IMR-90 (cell line): ENCODE data around the gene NCOR1. TPM values are rescaled to one million over a fixed set of nuclear protein-coding genes. Genes with fewer than 3 reads are reported as not detected.

ENCODE experiments used
- ATAC-seq: fragments of 200-7000 bp; cut with Tn5 transposase; 2 replicates; pipeline ENCODE4 v1.9.1; 2020; ENCODE audit warnings: low read depth, mild to moderate bottlenecking, moderate library complexity
- BruUV-seq: library from RNA; stranded (reverse); fragments of 400-500 nt; replicated peaks from 2 replicates; lab custom pipeline; 2021; lab: Mats Ljungman, UMichigan
- CTCF ChIA-PET: fragments of 300-600 bp; formaldehyde crosslinking; extraction: SDS; loops from one replicate; lab custom pipeline; 2021; ENCODE audit warnings: antibody characterized with exemption; lab: Yijun Ruan, JAX
- POLR2A ChIA-PET: fragments of 300-600 bp; sonication (Branson Sonifier 250); formaldehyde crosslinking; loops from one replicate; lab custom pipeline; 2022; ENCODE audit warnings: antibody characterized with exemption; ENCODE audit not compliant: unreplicated experiment; lab: Charles Lee
- DNase-seq: peaks from one replicate; pipeline ENCODE4 v3.0.0; 2013
- H2AFZ ChIP-seq: replicated peaks from 2 replicates; pipeline ENCODE3; 2013; ENCODE audit warnings: low read length, mild to moderate bottlenecking; ENCODE audit not compliant: poor library complexity
- H2AK5ac ChIP-seq: 2 replicates; pipeline ENCODE4 v1.6.1; 2013; ENCODE audit warnings: low read depth, low read length, inconsistent platforms
- H2AK9ac ChIP-seq: replicated peaks from 2 replicates; pipeline ENCODE3; 2013; ENCODE audit warnings: mild to moderate bottlenecking, low read depth, low read length, moderate library complexity; ENCODE audit not compliant: poor library complexity
- H2BK120ac ChIP-seq: 2 replicates; pipeline ENCODE4 v1.6.1; 2013; ENCODE audit warnings: low read depth, low read length, inconsistent platforms
- H2BK15ac ChIP-seq: 3 replicates; pipeline ENCODE4 v1.6.1; 2013; ENCODE audit warnings: low read depth, low read length, inconsistent platforms
- H2BK20ac ChIP-seq: 2 replicates; pipeline ENCODE4 v1.6.1; 2013; ENCODE audit warnings: low read depth, mild to moderate bottlenecking, inconsistent platforms, low read length, moderate library complexity
- H2BK5ac ChIP-seq: 2 replicates; pipeline ENCODE4 v1.6.1; 2013; ENCODE audit warnings: mild to moderate bottlenecking, low read depth, low read length, inconsistent platforms; ENCODE audit not compliant: poor library complexity, severe bottlenecking
- H3K14ac ChIP-seq: replicated peaks from 2 replicates; pipeline ENCODE4 v1.6.1; 2013; ENCODE audit warnings: low read depth, low read length, inconsistent platforms
- H3K18ac ChIP-seq: 2 replicates; pipeline ENCODE4 v1.6.1; 2013; ENCODE audit warnings: low read depth, low read length, control low read depth
- H3K23ac ChIP-seq: 2 replicates; pipeline ENCODE4 v1.6.1; 2013; ENCODE audit warnings: low read depth, low read length, inconsistent platforms
- H3K27ac ChIP-seq: 2 replicates; pipeline ENCODE4 v1.5.1; 2013; ENCODE audit warnings: mild to moderate bottlenecking, control low read depth, low read length; ENCODE audit not compliant: insufficient read depth
- H3K27me3 ChIP-seq: 2 replicates; pipeline ENCODE4 v1.6.1; 2013; ENCODE audit warnings: low read length; ENCODE audit not compliant: control insufficient read depth, insufficient read depth
- H3K36me3 ChIP-seq: 2 replicates; pipeline ENCODE4 v1.6.1; 2013; ENCODE audit warnings: low read length, mixed read lengths; ENCODE audit not compliant: control insufficient read depth, insufficient read depth
- H3K4ac ChIP-seq: 2 replicates; pipeline ENCODE4 v1.6.1; 2013; ENCODE audit warnings: low read depth, low read length, inconsistent platforms
- H3K4me1 ChIP-seq: 2 replicates; pipeline ENCODE4 v1.6.1; 2013; ENCODE audit warnings: low read length, mixed read lengths; ENCODE audit not compliant: control insufficient read depth, insufficient read depth
- H3K4me2 ChIP-seq: 2 replicates; pipeline ENCODE4 v1.6.1; 2013; ENCODE audit warnings: low read depth, mild to moderate bottlenecking, control low read depth, low read length, moderate library complexity
- H3K4me3 ChIP-seq: 2 replicates; pipeline ENCODE4 v1.5.1; 2013; ENCODE audit warnings: low read depth, mild to moderate bottlenecking, control low read depth, low read length, moderate library complexity; ENCODE audit not compliant: insufficient read depth
- H3K56ac ChIP-seq: 2 replicates; pipeline ENCODE4 v1.6.1; 2013; ENCODE audit warnings: low read length, inconsistent platforms; ENCODE audit not compliant: insufficient read depth; ENCODE audit errors: extremely low read depth
- H3K79me1 ChIP-seq, 2 experiments: 2 replicates each; pipeline ENCODE4 v1.6.1; 2013; ENCODE audit warnings: low read length in 2 of 2, inconsistent platforms in 1 of 2, low read depth in 1 of 2
- H3K9ac ChIP-seq: 2 replicates; pipeline ENCODE4 v1.6.1; 2013; ENCODE audit warnings: low read depth, low read length, control low read depth
- H3K9me1 ChIP-seq: 2 replicates; pipeline ENCODE4 v1.6.1; 2013; ENCODE audit warnings: low read length, inconsistent platforms; ENCODE audit not compliant: insufficient read depth
- H3K9me3 ChIP-seq: 2 replicates; pipeline ENCODE4 v1.6.1; 2013; ENCODE audit warnings: low read length; ENCODE audit not compliant: control insufficient read depth, insufficient read depth
- H4K20me1 ChIP-seq: 2 replicates; pipeline ENCODE4 v1.6.1; 2013; ENCODE audit warnings: low read length, inconsistent platforms; ENCODE audit not compliant: insufficient read depth
- H4K5ac ChIP-seq: 2 replicates; pipeline ENCODE4 v1.6.1; 2013; ENCODE audit warnings: mild to moderate bottlenecking, low read depth, low read length, control low read depth
- H4K8ac ChIP-seq, 2 experiments: 2 replicates each; pipeline ENCODE4 v1.6.1; 2013; ENCODE audit warnings: low read depth in 2 of 2, low read length in 2 of 2, control low read depth in 1 of 2, inconsistent platforms in 1 of 2
- H4K91ac ChIP-seq: 2 replicates; pipeline ENCODE4 v1.6.1; 2013; ENCODE audit warnings: low read depth, low read length, inconsistent platforms; ENCODE audit not compliant: insufficient read depth
- BHLHE40 ChIP-seq: fragments of 150-350 bp; IDR thresholded peaks from 2 replicates; pipeline ENCODE4 v1.6.1; 2016; ENCODE audit warnings: mild to moderate bottlenecking, low read depth, low read length
- CHD1 ChIP-seq: IDR thresholded peaks from 2 replicates; pipeline ENCODE4 v1.6.1; 2012; ENCODE audit warnings: low read depth, low read length, improper control_type of control experiment
- MXI1 ChIP-seq: IDR thresholded peaks from 2 replicates; pipeline ENCODE4 v1.6.1; 2012; ENCODE audit warnings: low read depth, mild to moderate bottlenecking, low read length, moderate library complexity, borderline replicate concordance
- NFE2L2 ChIP-seq: fragments of 150-350 bp; IDR thresholded peaks from 2 replicates; pipeline ENCODE4 v1.6.1; 2016; ENCODE audit warnings: low read depth, mild to moderate bottlenecking, low read length
- POLR2A ChIP-seq: IDR thresholded peaks from 2 replicates; pipeline ENCODE4 v1.6.1; 2012; ENCODE audit warnings: mild to moderate bottlenecking, low read depth, low read length
- RAD21 ChIP-seq: IDR thresholded peaks from 2 replicates; pipeline ENCODE4 v1.6.1; 2012; ENCODE audit warnings: low read length, improper control_type of control experiment
- RCOR1 ChIP-seq: IDR thresholded peaks from 2 replicates; pipeline ENCODE4 v1.6.1; 2012; ENCODE audit warnings: mild to moderate bottlenecking, low read length, improper control_type of control experiment; ENCODE audit not compliant: insufficient replicate concordance
- RFX5 ChIP-seq: IDR thresholded peaks from 2 replicates; pipeline ENCODE4 v1.8.0; 2012; ENCODE audit warnings: low read depth, mild to moderate bottlenecking, low read length, moderate library complexity
- SMC3 ChIP-seq: fragments of 150-350 bp; IDR thresholded peaks from 2 replicates; pipeline ENCODE4 v1.6.1; 2016; ENCODE audit warnings: low read depth, mild to moderate bottlenecking, antibody characterized with exemption, low read length, moderate library complexity
- dilution Hi-C: fragments of 300-500 bp; cut with HindIII; formaldehyde crosslinking; loops from one replicate; pipeline ENCODE4 v1.14.3; 2018; ENCODE audit warnings: low sequenced_read_pairs; ENCODE audit not compliant: unreplicated experiment
- in situ Hi-C: fragments of 300-500 bp; cut with MboI; formaldehyde crosslinking; loops from 3 replicates; pipeline ENCODE4 v1.14.3; 2019; ENCODE audit warnings: low sequenced_read_pairs, inconsistent platforms, mixed read lengths
- intact Hi-C: fragments of 100-400 bp; cut with micrococcal nuclease; formaldehyde crosslinking; loops from 2 replicates; pipeline ENCODE4 v1.10.0; 2022
- polyA plus RNA-seq, 3 experiments: library from polyadenylated mRNA; depleted of rRNA; stranded (reverse); fragments of >200 nt; gene quantifications; 2 replicates each; pipeline ENCODE4 v1.2.3, GENCODE V29; 2012; ENCODE audit warnings: low replicate concordance in 1 of 3
- total RNA-seq: library from RNA; depleted of rRNA; stranded (reverse); fragments of >200 nt; gene quantifications from 2 replicates; pipeline ENCODE4 v1.2.3, GENCODE V29; 2012
- TF ChIP-seq, protein P1 (sequence below): conservative IDR thresholded peaks from 2 replicates; pipeline ENCODE4 v1.5.1; 2012; ENCODE audit warnings: mild to moderate bottlenecking, low read depth, low read length, improper control_type of control experiment
- TF ChIP-seq, protein P2 (sequence below): fragments of 150-350 bp; IDR thresholded peaks from 2 replicates; pipeline ENCODE4 v1.6.1; 2016; ENCODE audit warnings: low read depth, mild to moderate bottlenecking, low read length, moderate library complexity, borderline replicate concordance

Gene NCOR1
- total and polyA plus RNA-seq, 2 of the 4 experiments (the other 2 are of a cell fraction) = 54.5 to 80.3 TPM

DNA sequence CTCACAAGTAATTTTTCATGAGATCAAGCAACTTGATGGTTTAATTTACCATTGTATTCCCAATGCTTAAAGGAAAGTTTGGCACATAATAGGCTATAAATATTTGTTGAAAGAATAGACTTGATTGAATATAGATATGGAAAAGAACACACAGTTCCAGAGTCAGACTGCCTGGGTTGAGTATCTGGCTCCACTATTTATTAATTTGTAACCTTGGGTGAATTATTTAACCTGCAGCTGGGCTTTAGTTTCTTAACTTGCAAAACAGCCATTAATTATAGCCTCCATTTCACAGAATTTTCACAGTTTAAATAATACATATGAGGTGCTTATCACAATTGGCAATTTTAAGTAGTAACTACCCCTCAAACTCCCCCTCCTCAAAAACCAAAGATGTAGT, 73.6 kb downstream of the NCOR1 start:
- H2BK5ac ChIP-seq = no peak overlapping the region
- no peak overlapping the region for H2BK20ac ChIP-seq
- H4K5ac ChIP-seq = no peak overlapping the region
- POLR2A ChIA-PET = no interaction called here
- no peak overlapping the region for H3K18ac ChIP-seq
- H2AK5ac ChIP-seq = no peak overlapping the region
- no peak overlapping the region for H3K14ac ChIP-seq
- no peak overlapping the region for H3K4me2 ChIP-seq
- no peak overlapping the region for H3K56ac ChIP-seq
- H3K27ac ChIP-seq = no peak overlapping the region
- no peak overlapping the region for H4K91ac ChIP-seq
- H3K79me1 ChIP-seq = peaks cover 11% of the 10 kb centered on the region in 2 experiments; a peak in 2 of 4 replicates
- no peak overlapping the region for H3K4ac ChIP-seq
- CTCF ChIA-PET = no interaction called here
- no peak overlapping the region for H4K8ac ChIP-seq
- no peak overlapping the region for H2AFZ ChIP-seq
- DNase-seq = no peak
- H3K27me3 ChIP-seq = no peaks in the 10 kb centered on the region
- intact Hi-C loops = no loop called here
- H3K36me3 ChIP-seq = peaks cover 26% of the 10 kb centered on the region
- H3K9ac ChIP-seq = no peak overlapping the region
- no peak overlapping the region for H2BK120ac ChIP-seq
- H3K9me1 ChIP-seq = no peaks in the 10 kb centered on the region
- H2BK15ac ChIP-seq = no peak overlapping the region
- no peaks in the 10 kb centered on the region for H3K9me3 ChIP-seq
- H3K4me1 ChIP-seq = no peaks in the 10 kb centered on the region
- H3K4me3 ChIP-seq = no peak overlapping the region
- H4K20me1 ChIP-seq = no peaks in the 10 kb centered on the region
- no peak for TF ChIP-seq RFX5
- TF ChIP-seq POLR2A = no peak
- no peak for TF ChIP-seq CHD1
- TF ChIP-seq MXI1 = no peak
- no peak for TF ChIP-seq NFE2L2
- TF ChIP-seq, protein P1, sequence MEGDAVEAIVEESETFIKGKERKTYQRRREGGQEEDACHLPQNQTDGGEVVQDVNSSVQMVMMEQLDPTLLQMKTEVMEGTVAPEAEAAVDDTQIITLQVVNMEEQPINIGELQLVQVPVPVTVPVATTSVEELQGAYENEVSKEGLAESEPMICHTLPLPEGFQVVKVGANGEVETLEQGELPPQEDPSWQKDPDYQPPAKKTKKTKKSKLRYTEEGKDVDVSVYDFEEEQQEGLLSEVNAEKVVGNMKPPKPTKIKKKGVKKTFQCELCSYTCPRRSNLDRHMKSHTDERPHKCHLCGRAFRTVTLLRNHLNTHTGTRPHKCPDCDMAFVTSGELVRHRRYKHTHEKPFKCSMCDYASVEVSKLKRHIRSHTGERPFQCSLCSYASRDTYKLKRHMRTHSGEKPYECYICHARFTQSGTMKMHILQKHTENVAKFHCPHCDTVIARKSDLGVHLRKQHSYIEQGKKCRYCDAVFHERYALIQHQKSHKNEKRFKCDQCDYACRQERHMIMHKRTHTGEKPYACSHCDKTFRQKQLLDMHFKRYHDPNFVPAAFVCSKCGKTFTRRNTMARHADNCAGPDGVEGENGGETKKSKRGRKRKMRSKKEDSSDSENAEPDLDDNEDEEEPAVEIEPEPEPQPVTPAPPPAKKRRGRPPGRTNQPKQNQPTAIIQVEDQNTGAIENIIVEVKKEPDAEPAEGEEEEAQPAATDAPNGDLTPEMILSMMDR = no peak
- TF ChIP-seq RCOR1 = no peak
- TF ChIP-seq, protein P2, sequence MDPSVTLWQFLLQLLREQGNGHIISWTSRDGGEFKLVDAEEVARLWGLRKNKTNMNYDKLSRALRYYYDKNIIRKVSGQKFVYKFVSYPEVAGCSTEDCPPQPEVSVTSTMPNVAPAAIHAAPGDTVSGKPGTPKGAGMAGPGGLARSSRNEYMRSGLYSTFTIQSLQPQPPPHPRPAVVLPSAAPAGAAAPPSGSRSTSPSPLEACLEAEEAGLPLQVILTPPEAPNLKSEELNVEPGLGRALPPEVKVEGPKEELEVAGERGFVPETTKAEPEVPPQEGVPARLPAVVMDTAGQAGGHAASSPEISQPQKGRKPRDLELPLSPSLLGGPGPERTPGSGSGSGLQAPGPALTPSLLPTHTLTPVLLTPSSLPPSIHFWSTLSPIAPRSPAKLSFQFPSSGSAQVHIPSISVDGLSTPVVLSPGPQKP = no peak
- TF ChIP-seq RAD21 = no peak
- TF ChIP-seq SMC3 = no peak
- no peak for TF ChIP-seq BHLHE40
- dilution Hi-C loops = no loop called here
- H3K23ac ChIP-seq = no peak overlapping the region
- no peak for ATAC-seq
- no TSS peak for BruUV-seq
- in situ Hi-C loops = no loop called here
- no peak overlapping the region for H2AK9ac ChIP-seq
